Neural progenitor cell (in vitro differentiated cells): ENCODE data around the gene LPP.

Source experiments
- CTCF ChIP-seq: fragments of 200-600 bp; sonication (generic); IDR thresholded peaks from 2 replicates; pipeline ENCODE4 v1.5.1; 2017; ENCODE audit warnings: antibody characterized with exemption, mild to moderate bottlenecking
- EZH2 ChIP-seq: fragments of 200-600 bp; sonication (generic); IDR thresholded peaks from 2 replicates; pipeline ENCODE4 v1.6.1; 2017; ENCODE audit warnings: antibody characterized with exemption, mild to moderate bottlenecking, moderate library complexity
- EZH2phosphoT487 ChIP-seq: fragments of 200-600 bp; sonication (generic); IDR thresholded peaks from 2 replicates; pipeline ENCODE4 v1.6.1; 2017; ENCODE audit warnings: antibody characterized with exemption

DNA sequence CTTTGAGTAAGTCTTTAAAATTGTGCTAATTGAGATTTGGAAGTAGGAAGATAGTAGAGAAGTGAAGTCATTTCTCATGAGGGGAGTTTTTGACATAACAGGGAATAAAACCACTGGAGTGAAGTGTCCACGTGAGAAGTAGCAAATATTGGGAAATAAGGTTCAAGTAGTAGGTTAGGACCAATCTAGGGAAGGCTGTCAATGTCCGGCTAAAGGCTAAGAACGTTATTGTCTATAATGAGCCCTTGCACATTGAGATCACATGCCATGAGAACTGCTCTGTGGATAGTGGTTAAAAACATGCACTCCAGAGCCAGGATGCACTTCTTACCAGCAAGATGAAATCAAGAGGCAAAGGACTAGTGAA is 557.9 kb downstream of the LPP start:
- TF ChIP-seq CTCF: no peak
- no peak for TF ChIP-seq EZH2
- TF ChIP-seq EZH2phosphoT487: no peak
